Natural killer cell (primary cell): ENCODE results near the gene INTS15. TPM values are rescaled to one million over a fixed set of nuclear protein-coding genes. Genes with fewer than 3 reads are reported as not detected.

Source experiments
- ATAC-seq, 3 donors: fragments of 150-1000 bp in 2 of 3; fragments of 200-7000 bp in 1 of 3; cut with Tn5 transposase; 1 replicate in 1 of 3; 2 replicates in 2 of 3; pipeline ENCODE4 v1.10.0; 2021; ENCODE audit warnings: mild to moderate bottlenecking in 2 of 3, moderate library complexity in 2 of 3
- DNase-seq, 2 donors: peaks; one replicate each; pipeline versions ENCODE4 v3.0.0 to v3.0.0-alpha.2; 2013 to 2021; ENCODE audit warnings: mixed read lengths in 1 of 2
- H3K27ac ChIP-seq: one replicate; pipeline ENCODE4 v1.5.1; 2013; ENCODE audit warnings: mild to moderate bottlenecking, low read length
- H3K27me3 ChIP-seq: one replicate; pipeline ENCODE4 v1.6.1; 2013; ENCODE audit warnings: low read length; ENCODE audit not compliant: control insufficient read depth, insufficient read depth
- H3K36me3 ChIP-seq: one replicate; pipeline ENCODE4 v1.6.1; 2013; ENCODE audit warnings: low read length; ENCODE audit not compliant: control insufficient read depth, insufficient read depth
- H3K4me1 ChIP-seq: one replicate; pipeline ENCODE4 v1.6.1; 2013; ENCODE audit warnings: low read length; ENCODE audit not compliant: control insufficient read depth, insufficient read depth
- H3K4me3 ChIP-seq: one replicate; pipeline ENCODE4 v1.5.1; 2013; ENCODE audit warnings: low read length
- H3K9me3 ChIP-seq: one replicate; pipeline ENCODE4 v1.6.1; 2013; ENCODE audit warnings: low read length; ENCODE audit not compliant: control insufficient read depth, insufficient read depth
- H3K27ac Mint-ChIP-seq, 2 donors: one replicate each; pipeline ENCODE4 v1.8.0; 2022; ENCODE audit warnings: mild to moderate bottlenecking in 2 of 2, mixed read lengths in 2 of 2, moderate library complexity in 1 of 2
- H3K27me3 Mint-ChIP-seq, 2 donors: one replicate each; pipeline ENCODE4 v1.8.0; 2022; ENCODE audit warnings: low read depth in 2 of 2, mixed read lengths in 2 of 2
- H3K36me3 Mint-ChIP-seq: one replicate; pipeline ENCODE4 v1.8.0; 2022; ENCODE audit warnings: mixed read lengths
- H3K4me1 Mint-ChIP-seq, 2 donors: one replicate each; pipeline ENCODE4 v1.8.0; 2022; ENCODE audit warnings: mixed read lengths in 2 of 2
- H3K4me3 Mint-ChIP-seq: one replicate; pipeline ENCODE4 v1.8.0; 2022; ENCODE audit warnings: mild to moderate bottlenecking, moderate library complexity, mixed read lengths
- H3K9me3 Mint-ChIP-seq, 2 donors: one replicate each; pipeline ENCODE4 v1.8.0; 2022; ENCODE audit warnings: mixed read lengths in 2 of 2
- CTCF ChIP-seq: fragments of 200-600 bp; IDR thresholded peaks from one replicate; pipeline ENCODE4 v1.8.0; 2022; ENCODE audit warnings: antibody characterized with exemption
- WGBS: methylation state at CpG from one replicate; pipeline ENCODE4 v1.1.7; 2013; ENCODE audit warnings: missing lambda C conversion rate; ENCODE audit not compliant: insufficient coverage; 5-methylcytosine and 5-hydroxymethylcytosine counted together
- intact Hi-C: fragments of 100-400 bp; cut with micrococcal nuclease; formaldehyde crosslinking; loops from one replicate; pipeline ENCODE4 v1.14.2; 2022
- total RNA-seq, 4 donors: library from RNA; stranded (reverse); fragments of 120-200 nt in 1 of 4; gene quantifications; one replicate each; pipeline versions ENCODE4 v1.2.3 to v1.2.4, GENCODE V29; 2013 to 2022

The INTS15 gene
- total RNA-seq, 3 donors from 2014 or later (not counting 1 experiment from before 2014, with no cell fraction given): 47.5 to 70.1 (median 60.7) TPM

- no peaks in the 10 kb centered on the region for H3K9me3 Mint-ChIP-seq
- H3K4me3 Mint-ChIP-seq: no peak overlapping the region
- peaks cover 21% of the 10 kb centered on the region for H3K4me1 ChIP-seq
Observed at GRCh38 chr7:6613706-6614105, 23.9 kb downstream of the INTS15 start.

GRCh38 chr7:6614953-6615722, 25.3 kb downstream of the INTS15 start, which contains the start of gene ZNF853:
Gene ZNF853 (plus strand): TSS chr7:6615610. CDS start chr7:6616175, 565 bp downstream.
- Mint-ChIP-seq H3K4me1 (peaks cover 20 to 27% of the 10 kb centered on the region in 2 donors), H3K27ac (peak within 1 kb of the TSS; percentile 54 to 58), H3K9me3 (no peaks in the 10 kb centered on the region), H3K27me3 (peaks cover 0 to 3% of the 10 kb centered on the region in 2 donors), H3K4me3 (peak within 1 kb of the TSS; percentile 91), H3K36me3 (no peaks in the 10 kb centered on the region)
- Histone ChIP-seq H3K4me3 (peak within 1 kb of the TSS; percentile 59), H3K9me3 (no peaks in the 10 kb centered on the region), H3K27ac (peak within 1 kb of the TSS; percentile 14), H3K27me3 (no peaks in the 10 kb centered on the region), H3K36me3 (no peaks in the 10 kb centered on the region), H3K4me1 (peaks cover 25% of the 10 kb centered on the region)
- ATAC-seq (peak; percentile 46 to 73 (median 63)), DNase-seq (peak; percentile 24 to 44)
- intact Hi-C loops: no loop called here
- no peak for TF ChIP-seq CTCF
- WGBS: 3% methylated on average over 91 of the region's 91 CpGs

More at GRCh38 chr7:6613706-6614105, 23.9 kb downstream of the INTS15 start:
- no peak overlapping the region for H3K27ac ChIP-seq
- intact Hi-C loops: no loop called here
- DNase-seq (no peak), ATAC-seq (no peak)
- no peaks in the 10 kb centered on the region for H3K36me3 ChIP-seq
- Mint-ChIP-seq H3K27me3 (peaks cover 0 to 3% of the 10 kb centered on the region in 2 donors), H3K36me3 (no peaks in the 10 kb centered on the region), H3K4me1 (peaks cover 10 to 24% of the 10 kb centered on the region in 2 donors), H3K27ac (no peak overlapping the region)
- no peaks in the 10 kb centered on the region for H3K27me3 ChIP-seq
- TF ChIP-seq CTCF: no peak
- H3K9me3 ChIP-seq: no peaks in the 10 kb centered on the region
- no peak overlapping the region for H3K4me3 ChIP-seq
- 61% methylated on average over 2 of the region's 2 CpGs for WGBS

- Mint-ChIP-seq H3K27ac (peak overlapping the region in 1 of 2 donors; percentile 54), H3K36me3 (peaks cover under 1% of the 10 kb centered on the region), H3K4me1 (peaks cover 22 to 33% of the 10 kb centered on the region in 2 donors), H3K9me3 (no peaks in the 10 kb centered on the region), H3K4me3 (peak overlapping the region; percentile 81), H3K27me3 (peaks cover 0 to 3% of the 10 kb centered on the region in 2 donors)
- DNase-seq (no peak), ATAC-seq (peak; percentile 16 to 46 (median 39))
- peak overlapping the region; percentile 14 for H3K27ac ChIP-seq
- no peak for TF ChIP-seq CTCF
- intact Hi-C loops: no loop called here
- H3K27me3 ChIP-seq: no peaks in the 10 kb centered on the region
- H3K36me3 ChIP-seq: no peaks in the 10 kb centered on the region
- WGBS: 9% methylated on average over 62 of the region's 63 CpGs
- peak overlapping the region; percentile 59 for H3K4me3 ChIP-seq
- peaks cover 33% of the 10 kb centered on the region for H3K4me1 ChIP-seq
- no peaks in the 10 kb centered on the region for H3K9me3 ChIP-seq
Observed at GRCh38 chr7:6615723-6616555, 26.1 kb downstream of the INTS15 start.
